Measurements from ENCODE around the gene MAP3K20. TPM values are rescaled to one million over a fixed set of nuclear protein-coding genes. Genes with fewer than 3 reads are reported as not detected.
"Not testable (repeated sequence)": the region's sequence is repeated elsewhere in the genome, so short reads cannot be mapped to it uniquely, and the experiment has no call there.

MAP3K20 gene
- 10 to 100 TPM; 11.0 to 11.9 TPM for total RNA-seq

GRCh38 chr2:173075781-173076580, at the start of gene MAP3K20:
Gene MAP3K20 (plus strand): TSS chr2:173075846. CDS start chr2:173091032, 15,186 bp downstream.
- Mint-ChIP-seq H3K27ac (peak within 1 kb of the TSS; percentile 78), H3K4me1 (peaks cover 19% of the 10 kb centered on the region), H3K36me3 (no peaks in the 10 kb centered on the region), H3K27me3 (peaks cover 66% of the 10 kb centered on the region), H3K9me3 (no peaks in the 10 kb centered on the region), H3K4me3 (peak within 1 kb of the TSS; percentile 83)
- peak; percentile 59 for DNase-seq

- DNase-seq, result no peak
- Mint-ChIP-seq H3K36me3 (no peaks in the 10 kb centered on the region), H3K9me3 (no peaks in the 10 kb centered on the region), H3K27me3 (no peaks in the 10 kb centered on the region), H3K4me1 (no peaks in the 10 kb centered on the region), H3K27ac (no peak overlapping the region), H3K4me3 (no peak overlapping the region)
Observed at GRCh38 chr2:173026479-173026878, 49.2 kb upstream of the MAP3K20 start.

- no peaks in the 10 kb centered on the region for H3K36me3 Mint-ChIP-seq
- H3K9me3 Mint-ChIP-seq, result no peaks in the 10 kb centered on the region
- H3K27me3 Mint-ChIP-seq, result no peaks in the 10 kb centered on the region
- peak; percentile 63 for DNase-seq
- no peaks in the 10 kb centered on the region for H3K4me1 Mint-ChIP-seq
- H3K27ac Mint-ChIP-seq, result no peak overlapping the region
- no peak overlapping the region for H3K4me3 Mint-ChIP-seq
Observed at GRCh38 chr2:173027181-173028128, 48.2 kb upstream of the MAP3K20 start.

GRCh38 chr2:173028141-173028540, 47.5 kb upstream of the MAP3K20 start:
- Mint-ChIP-seq H3K36me3 (no peaks in the 10 kb centered on the region), H3K27ac (no peak overlapping the region), H3K4me1 (no peaks in the 10 kb centered on the region), H3K9me3 (no peaks in the 10 kb centered on the region), H3K4me3 (no peak overlapping the region), H3K27me3 (no peaks in the 10 kb centered on the region)
- no peak for DNase-seq

- Mint-ChIP-seq H3K4me3 (no peak overlapping the region), H3K9me3 (no peaks in the 10 kb centered on the region)
Observed at GRCh38 chr2:173028671-173029070, 47.0 kb upstream of the MAP3K20 start.

GRCh38 chr2:173030561-173031490, 44.8 kb upstream of the MAP3K20 start:
- Mint-ChIP-seq H3K27me3 (no peaks in the 10 kb centered on the region), H3K36me3 (no peaks in the 10 kb centered on the region), H3K27ac (no peak overlapping the region), H3K9me3 (no peaks in the 10 kb centered on the region), H3K4me3 (no peak overlapping the region), H3K4me1 (peaks cover 5% of the 10 kb centered on the region)
- DNase-seq, result no peak

More at GRCh38 chr2:173028671-173029070, 47.0 kb upstream of the MAP3K20 start:
- DNase-seq, result no peak
- Mint-ChIP-seq H3K27me3 (no peaks in the 10 kb centered on the region), H3K4me1 (no peaks in the 10 kb centered on the region), H3K27ac (no peak overlapping the region), H3K36me3 (no peaks in the 10 kb centered on the region)

GRCh38 chr2:173032032-173032431, 43.6 kb upstream of the MAP3K20 start:
- no peaks in the 10 kb centered on the region for H3K9me3 Mint-ChIP-seq
- no peak for DNase-seq

GRCh38 chr2:173033084-173033483, 42.6 kb upstream of the MAP3K20 start:
- no peaks in the 10 kb centered on the region for H3K36me3 Mint-ChIP-seq
- DNase-seq, result no peak
- no peak overlapping the region for H3K27ac Mint-ChIP-seq
- H3K9me3 Mint-ChIP-seq, result no peaks in the 10 kb centered on the region
- H3K27me3 Mint-ChIP-seq, result no peaks in the 10 kb centered on the region
- H3K4me1 Mint-ChIP-seq, result peaks cover 5% of the 10 kb centered on the region
- H3K4me3 Mint-ChIP-seq, result no peak overlapping the region

More at GRCh38 chr2:173032032-173032431, 43.6 kb upstream of the MAP3K20 start:
- Mint-ChIP-seq H3K27me3 (no peaks in the 10 kb centered on the region), H3K27ac (no peak overlapping the region), H3K4me1 (peaks cover 5% of the 10 kb centered on the region), H3K4me3 (no peak overlapping the region), H3K36me3 (no peaks in the 10 kb centered on the region)

GRCh38 chr2:173034143-173034542, 41.5 kb upstream of the MAP3K20 start:
- Mint-ChIP-seq H3K36me3 (no peaks in the 10 kb centered on the region), H3K9me3 (no peaks in the 10 kb centered on the region), H3K4me3 (no peak overlapping the region), H3K4me1 (peaks cover 5% of the 10 kb centered on the region), H3K27ac (no peak overlapping the region), H3K27me3 (no peaks in the 10 kb centered on the region)
- no peak for DNase-seq

GRCh38 chr2:173037245-173038120, 38.2 kb upstream of the MAP3K20 start:
- no peak for DNase-seq
- no peaks in the 10 kb centered on the region for H3K27me3 Mint-ChIP-seq
- no peak overlapping the region for H3K27ac Mint-ChIP-seq
- no peak overlapping the region for H3K4me3 Mint-ChIP-seq
- H3K4me1 Mint-ChIP-seq, result peaks cover 5% of the 10 kb centered on the region
- H3K9me3 Mint-ChIP-seq, result no peaks in the 10 kb centered on the region
- H3K36me3 Mint-ChIP-seq, result no peaks in the 10 kb centered on the region

- H3K27ac Mint-ChIP-seq, H3K9me3 Mint-ChIP-seq, H3K36me3 Mint-ChIP-seq, DNase-seq, H3K4me3 Mint-ChIP-seq, H3K27me3 Mint-ChIP-seq, H3K4me1 Mint-ChIP-seq: not testable (repeated sequence)
Observed at GRCh38 chr2:173038257-173038656, 37.4 kb upstream of the MAP3K20 start.

GRCh38 chr2:173040729-173041128, 34.9 kb upstream of the MAP3K20 start:
- Mint-ChIP-seq H3K4me3 (no peak overlapping the region), H3K27me3 (no peaks in the 10 kb centered on the region), H3K4me1 (no peaks in the 10 kb centered on the region), H3K27ac (no peak overlapping the region), H3K9me3 (no peaks in the 10 kb centered on the region), H3K36me3 (no peaks in the 10 kb centered on the region)
- DNase-seq, result no peak

GRCh38 chr2:173043476-173043875, 32.2 kb upstream of the MAP3K20 start:
- no peaks in the 10 kb centered on the region for H3K36me3 Mint-ChIP-seq
- no peaks in the 10 kb centered on the region for H3K27me3 Mint-ChIP-seq
- no peaks in the 10 kb centered on the region for H3K9me3 Mint-ChIP-seq
- no peak overlapping the region for H3K4me3 Mint-ChIP-seq
- H3K27ac Mint-ChIP-seq, result no peak overlapping the region
- H3K4me1 Mint-ChIP-seq, result peaks cover under 1% of the 10 kb centered on the region
- DNase-seq, result no peak

Data from activated naive CD8-positive, alpha-beta T cell treated with anti-CD3 and anti-CD28 coated beads for 36 hours (primary cell).